Vagina (tissue), 2 donors: Measurements from ENCODE around the gene RAB24.

Experiments
- POLR2A ChIP-seq, 2 donors: fragments of 450-650 bp; IDR thresholded peaks; one replicate each; pipeline ENCODE4 v1.6.1; 2017; ENCODE audit warnings: antibody characterized with exemption in 2 of 2, mild to moderate bottlenecking in 2 of 2, moderate library complexity in 2 of 2
- POLR2AphosphoS5 ChIP-seq, 2 donors: sonication (generic); formaldehyde crosslinking; IDR thresholded peaks; one replicate each; pipeline ENCODE4 v1.9.0; 2017; ENCODE audit warnings: antibody characterized with exemption in 2 of 2, mild to moderate bottlenecking in 2 of 2, low read depth in 1 of 2; ENCODE audit not compliant: insufficient read depth in 1 of 2
- TF ChIP-seq, protein P1 (sequence below), 3 experiments: fragments of 450-650 bp in 2 of 3; fragments of 200-600 bp in 1 of 3; sonication (generic) in 1 of 3; IDR thresholded peaks; one replicate each; pipeline ENCODE4 v1.5.1; 2017 to 2019; ENCODE audit warnings: antibody characterized with exemption in 3 of 3, mild to moderate bottlenecking in 2 of 3, moderate library complexity in 2 of 3

DNA sequence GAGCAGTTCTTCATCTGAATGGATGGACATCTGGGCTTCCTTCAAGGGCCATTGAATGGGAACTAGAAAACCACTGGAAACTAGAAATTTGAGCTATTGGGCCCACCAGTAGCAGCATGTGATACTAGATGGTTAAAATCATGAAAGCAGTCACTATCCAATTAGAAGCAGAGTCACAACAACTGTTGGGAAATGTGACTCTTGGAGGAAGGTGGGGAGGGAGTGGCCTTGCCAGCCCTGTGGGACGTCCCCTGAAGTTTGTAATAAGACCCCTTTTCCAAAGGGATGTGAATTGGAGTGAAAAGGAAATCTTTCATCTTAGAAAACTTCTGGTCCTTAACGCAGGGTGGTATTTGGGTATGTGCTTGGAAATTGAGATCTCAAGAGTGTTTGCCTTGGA lies 5.6 kb downstream of the RAB24 start:
- TF ChIP-seq, protein P1, sequence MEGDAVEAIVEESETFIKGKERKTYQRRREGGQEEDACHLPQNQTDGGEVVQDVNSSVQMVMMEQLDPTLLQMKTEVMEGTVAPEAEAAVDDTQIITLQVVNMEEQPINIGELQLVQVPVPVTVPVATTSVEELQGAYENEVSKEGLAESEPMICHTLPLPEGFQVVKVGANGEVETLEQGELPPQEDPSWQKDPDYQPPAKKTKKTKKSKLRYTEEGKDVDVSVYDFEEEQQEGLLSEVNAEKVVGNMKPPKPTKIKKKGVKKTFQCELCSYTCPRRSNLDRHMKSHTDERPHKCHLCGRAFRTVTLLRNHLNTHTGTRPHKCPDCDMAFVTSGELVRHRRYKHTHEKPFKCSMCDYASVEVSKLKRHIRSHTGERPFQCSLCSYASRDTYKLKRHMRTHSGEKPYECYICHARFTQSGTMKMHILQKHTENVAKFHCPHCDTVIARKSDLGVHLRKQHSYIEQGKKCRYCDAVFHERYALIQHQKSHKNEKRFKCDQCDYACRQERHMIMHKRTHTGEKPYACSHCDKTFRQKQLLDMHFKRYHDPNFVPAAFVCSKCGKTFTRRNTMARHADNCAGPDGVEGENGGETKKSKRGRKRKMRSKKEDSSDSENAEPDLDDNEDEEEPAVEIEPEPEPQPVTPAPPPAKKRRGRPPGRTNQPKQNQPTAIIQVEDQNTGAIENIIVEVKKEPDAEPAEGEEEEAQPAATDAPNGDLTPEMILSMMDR (IDR thresholded peaks at IDR 0.05) = no peak
- TF ChIP-seq POLR2A (IDR thresholded peaks at IDR 0.05) (no peak), POLR2AphosphoS5 (IDR thresholded peaks at IDR 0.05; ENCODE audit: insufficient read depth in 1 of 2, low read depth in 1 of 2) (no peak)
